ENCODE measurements around the gene NINJ1. TPM values are rescaled to one million over a fixed set of nuclear protein-coding genes. Genes with fewer than 3 reads are reported as not detected.
"Not testable (repeated sequence)": the region's sequence is repeated elsewhere in the genome, so short reads cannot be mapped to it uniquely, and the experiment has no call there.

NINJ1 gene
- total RNA-seq, 4 donors from 2014 or later, result 28.5 to 58.5 (median 45.7) TPM

DNA sequence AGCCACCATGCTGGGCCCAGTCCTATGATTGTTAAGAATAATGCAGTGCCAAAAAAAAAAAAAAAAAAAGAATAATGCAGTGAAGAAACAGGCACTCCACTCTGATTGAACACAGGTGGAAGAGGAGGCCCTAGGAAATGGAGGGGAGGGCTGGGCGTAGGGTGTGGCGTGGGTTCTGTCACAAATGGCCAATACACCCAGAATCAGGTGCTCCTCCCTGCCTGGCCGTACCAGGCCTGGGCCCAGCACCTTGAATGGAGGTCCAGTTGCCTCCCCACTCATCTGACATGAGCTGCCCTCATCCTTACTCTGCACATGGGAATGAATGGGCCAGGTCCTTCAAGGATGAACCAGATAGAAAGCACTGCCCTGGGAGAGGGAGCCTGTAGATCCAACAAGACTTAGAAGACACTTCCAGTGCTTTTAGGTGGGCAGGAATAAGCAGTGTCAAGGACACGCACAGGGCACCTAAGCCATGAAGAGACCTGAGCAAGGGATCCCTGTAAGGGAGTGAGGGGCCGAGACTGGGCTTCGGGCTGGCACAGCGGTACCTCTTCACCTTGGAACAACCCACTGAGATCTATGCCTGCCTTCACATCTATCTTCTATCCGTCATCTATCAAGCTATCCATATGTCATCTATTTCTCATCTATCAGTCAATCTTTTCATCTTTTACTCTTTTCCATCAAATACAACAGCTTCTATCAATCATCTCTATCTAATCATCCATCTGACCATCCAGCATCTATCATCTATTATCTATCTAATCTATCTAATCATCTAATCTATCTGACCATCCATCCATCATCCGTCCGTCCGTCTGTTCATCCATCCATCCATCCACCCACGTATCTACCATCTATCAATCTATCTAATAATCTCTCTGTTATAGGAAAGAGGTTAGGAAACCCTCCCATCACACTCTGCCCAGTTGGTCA lies 15.9 kb downstream of the NINJ1 start:
- TF ChIP-seq POLR2A (IDR thresholded peaks at IDR 0.05), result no peak
- TF ChIP-seq, protein P1, sequence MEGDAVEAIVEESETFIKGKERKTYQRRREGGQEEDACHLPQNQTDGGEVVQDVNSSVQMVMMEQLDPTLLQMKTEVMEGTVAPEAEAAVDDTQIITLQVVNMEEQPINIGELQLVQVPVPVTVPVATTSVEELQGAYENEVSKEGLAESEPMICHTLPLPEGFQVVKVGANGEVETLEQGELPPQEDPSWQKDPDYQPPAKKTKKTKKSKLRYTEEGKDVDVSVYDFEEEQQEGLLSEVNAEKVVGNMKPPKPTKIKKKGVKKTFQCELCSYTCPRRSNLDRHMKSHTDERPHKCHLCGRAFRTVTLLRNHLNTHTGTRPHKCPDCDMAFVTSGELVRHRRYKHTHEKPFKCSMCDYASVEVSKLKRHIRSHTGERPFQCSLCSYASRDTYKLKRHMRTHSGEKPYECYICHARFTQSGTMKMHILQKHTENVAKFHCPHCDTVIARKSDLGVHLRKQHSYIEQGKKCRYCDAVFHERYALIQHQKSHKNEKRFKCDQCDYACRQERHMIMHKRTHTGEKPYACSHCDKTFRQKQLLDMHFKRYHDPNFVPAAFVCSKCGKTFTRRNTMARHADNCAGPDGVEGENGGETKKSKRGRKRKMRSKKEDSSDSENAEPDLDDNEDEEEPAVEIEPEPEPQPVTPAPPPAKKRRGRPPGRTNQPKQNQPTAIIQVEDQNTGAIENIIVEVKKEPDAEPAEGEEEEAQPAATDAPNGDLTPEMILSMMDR (IDR thresholded peaks at IDR 0.05 in 4 of 5, conservative IDR thresholded peaks at IDR 0.05 in 1 of 5), result no peak
- ATAC-seq (no peak), DNase-seq (peak in 1 of 2 donors; percentile 10)
- Histone ChIP-seq H3K4me1 (peaks cover 11 to 18% of the 10 kb centered on the region in 2 donors), H3K9me3 (no peaks in the 10 kb centered on the region), H3K4me3 (no peak overlapping the region), H3K27ac (no peak overlapping the region), H3K36me3 (peaks cover 0 to under 1% of the 10 kb centered on the region in 2 donors), H3K27me3 (no peaks in the 10 kb centered on the region)
- in situ Hi-C loops (cut with MboI; ENCODE audit: low sequenced_read_pairs in 4 of 4), result loop anchor here in 1 of 4 donors (25.0 kb wide), 1 partner anchor 344 kb away; the partner anchor contains the start of genes FAM120A and FAM120AOS
- intact Hi-C loops (cut with DNase I; ENCODE audit: low total_unique reads), result loop anchor here (5.0 kb wide), 1 partner anchor 99 kb away; no protein-coding TSS in a partner anchor

DNA sequence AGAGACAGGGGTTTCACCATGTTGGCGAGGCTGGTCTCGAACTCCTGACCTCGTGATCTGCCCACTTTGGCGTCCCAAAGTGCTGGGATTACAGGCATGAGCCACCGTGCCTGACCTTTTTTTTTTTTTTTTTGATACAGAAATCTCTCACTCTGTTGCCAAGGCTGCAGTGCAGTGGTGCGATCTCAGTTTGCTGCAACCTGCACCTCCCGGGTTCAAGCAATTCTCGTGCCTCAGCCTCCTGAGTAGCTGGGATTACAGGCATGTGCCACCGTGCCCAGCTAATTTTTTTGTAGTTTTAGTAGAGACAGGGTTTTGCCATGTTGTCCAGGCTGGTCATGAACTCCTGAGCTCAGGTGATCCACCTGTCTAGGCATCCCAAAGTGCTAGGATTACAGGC lies 16.5 kb downstream of the NINJ1 start:
- H3K27ac ChIP-seq, H3K27me3 ChIP-seq, H3K36me3 ChIP-seq, H3K4me3 ChIP-seq, ATAC-seq, H3K9me3 ChIP-seq, DNase-seq: not testable (repeated sequence)
- intact Hi-C loops (cut with DNase I; ENCODE audit: low total_unique reads) (loop anchor here (5.0 kb wide), 1 partner anchor 100 kb away; no protein-coding TSS in a partner anchor), in situ Hi-C loops (cut with MboI; ENCODE audit: low sequenced_read_pairs in 4 of 4) (loop anchor here in 1 of 4 donors (25.0 kb wide), 1 partner anchor 345 kb away; the partner anchor contains the start of genes FAM120A and FAM120AOS)
- peaks cover 11 to 18% of the 10 kb centered on the region in 2 donors for H3K4me1 ChIP-seq

DNA sequence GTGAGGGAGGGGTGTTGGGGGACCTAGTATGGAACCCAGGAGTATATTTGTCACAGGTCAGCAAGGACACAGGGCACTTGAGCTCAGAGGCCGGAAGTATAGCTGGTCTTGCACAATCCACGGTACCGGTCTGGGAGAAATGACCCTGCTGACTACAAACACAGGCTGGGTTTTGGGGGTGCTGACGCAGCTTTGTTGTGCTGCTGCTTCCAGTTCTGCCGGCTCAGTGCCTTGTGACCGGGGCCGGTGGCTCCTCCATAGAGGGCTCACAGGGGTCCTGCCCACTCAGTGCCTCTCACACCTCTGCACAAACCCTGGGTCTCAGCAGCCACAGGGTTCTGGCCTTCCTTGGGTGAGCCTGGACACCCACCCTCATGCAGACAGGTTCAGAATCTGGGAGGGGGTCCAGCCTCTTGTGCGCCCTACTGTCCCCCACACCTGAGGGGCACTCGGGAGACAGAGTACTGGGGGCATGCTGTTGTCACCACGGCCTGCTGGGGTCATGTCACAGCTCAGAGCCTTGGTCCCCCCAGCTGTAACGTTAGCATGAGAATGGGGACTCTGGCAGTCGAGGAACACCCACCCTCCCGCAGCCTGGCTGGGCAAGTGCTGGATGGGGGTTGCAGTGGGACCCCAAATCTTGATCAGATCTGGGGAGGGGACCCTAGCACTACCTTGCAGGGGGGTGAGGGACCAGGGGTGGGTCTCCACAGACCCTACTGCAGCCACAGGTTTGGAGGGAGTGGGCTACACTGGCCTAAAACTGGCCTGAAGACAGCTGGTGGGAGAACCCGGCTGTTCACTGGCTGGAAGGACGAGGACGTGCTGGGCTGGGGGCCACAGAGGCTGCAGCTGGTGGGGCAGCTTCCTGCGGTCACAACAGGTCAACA lies 17.7 kb downstream of the NINJ1 start:
- Histone ChIP-seq H3K27me3 (no peaks in the 10 kb centered on the region), H3K4me1 (peaks cover 11 to 18% of the 10 kb centered on the region in 2 donors), H3K9me3 (no peaks in the 10 kb centered on the region), H3K4me3 (no peak overlapping the region), H3K27ac (peak overlapping the region; percentile 45 to 74 (median 58)), H3K36me3 (peaks cover 0 to 16% of the 10 kb centered on the region in 2 donors)
- in situ Hi-C loops (cut with MboI; ENCODE audit: low sequenced_read_pairs in 4 of 4), result loop anchor here in 1 of 4 donors (25.0 kb wide), 1 partner anchor 346 kb away; the partner anchor contains the start of genes FAM120A and FAM120AOS
- ATAC-seq (peak; percentile 68 to 79), DNase-seq (peak; percentile 66 to 81)
- TF ChIP-seq POLR2A (IDR thresholded peaks at IDR 0.05), result peak in 1 of 2 donors; percentile 25
- TF ChIP-seq, protein P1 (IDR thresholded peaks at IDR 0.05 in 4 of 5, conservative IDR thresholded peaks at IDR 0.05 in 1 of 5), result no peak
- intact Hi-C loops (cut with DNase I; ENCODE audit: low total_unique reads), result loop anchor here (5.0 kb wide), 1 partner anchor 101 kb away; no protein-coding TSS in a partner anchor

DNA sequence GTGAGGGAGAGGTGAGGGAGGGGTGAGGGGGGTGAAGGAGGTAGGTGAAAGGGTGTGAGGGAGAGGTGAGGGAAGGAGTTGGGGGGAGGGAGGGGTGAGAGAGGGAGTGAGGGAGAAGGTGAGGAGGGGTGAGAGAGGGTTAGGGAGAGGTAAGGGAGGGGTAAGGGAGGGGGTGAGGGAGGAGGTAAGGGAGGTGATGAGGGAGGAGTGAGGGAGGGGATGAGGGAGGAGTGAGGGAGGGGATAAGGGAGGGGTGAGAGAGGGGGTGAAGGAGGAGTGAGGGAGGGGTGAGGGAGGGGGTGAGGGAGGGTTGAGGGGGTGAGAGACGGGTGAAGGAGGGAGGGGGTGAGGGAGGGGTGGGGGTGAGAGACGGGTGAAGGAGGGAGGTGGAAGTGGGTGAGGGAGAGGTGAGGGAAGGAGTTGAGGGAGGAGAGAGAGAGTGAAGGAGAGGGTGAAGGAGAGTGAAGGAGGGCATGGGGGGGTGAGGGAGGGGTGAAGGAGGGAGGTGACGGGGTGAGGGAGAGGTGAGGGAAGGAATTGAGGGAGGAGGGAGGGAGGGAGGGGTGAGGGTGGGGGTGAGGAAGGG lies 18.5 kb downstream of the NINJ1 start:
- peaks cover 9 to 18% of the 10 kb centered on the region in 2 donors for H3K4me1 ChIP-seq
- no peaks in the 10 kb centered on the region for H3K9me3 ChIP-seq
- no peak overlapping the region for H3K4me3 ChIP-seq
- H3K27ac ChIP-seq, result peak overlapping the region in 1 of 4 donors; percentile 45
- intact Hi-C loops (cut with DNase I; ENCODE audit: low total_unique reads), result loop anchor here (5.0 kb wide), 1 partner anchor 102 kb away; no protein-coding TSS in a partner anchor
- no peak for ATAC-seq
- no peaks in the 10 kb centered on the region for H3K27me3 ChIP-seq
- no peak for TF ChIP-seq POLR2A (IDR thresholded peaks at IDR 0.05)
- TF ChIP-seq, protein P1 (IDR thresholded peaks at IDR 0.05 in 4 of 5, conservative IDR thresholded peaks at IDR 0.05 in 1 of 5), result no peak
- H3K36me3 ChIP-seq, result peaks cover 0 to 24% of the 10 kb centered on the region in 2 donors
- in situ Hi-C loops (cut with MboI; ENCODE audit: low sequenced_read_pairs in 4 of 4), result loop anchor here in 1 of 4 donors (25.0 kb wide), 1 partner anchor 347 kb away; the partner anchor contains the start of genes FAM120A and FAM120AOS
- DNase-seq, result peak in 1 of 2 donors; percentile 5
